ENCODE measurements around the gene CADPS.
A peak's percentile ranks its signal among the peaks of the same experiment; 100 is the strongest.

CADPS gene

GRCh38 chr3:62624185-62624584 is 251.0 kb downstream of the CADPS start:
- DNase-seq = no peak

- DNase-seq = peak; percentile 28
Observed at GRCh38 chr3:62622553-62623174, 252.6 kb downstream of the CADPS start.

GRCh38 chr3:62621925-62622324 is 253.3 kb downstream of the CADPS start:
- DNase-seq = no peak

- DNase-seq = no peak
Observed at GRCh38 chr3:62621176-62621575, 254.0 kb downstream of the CADPS start.

GRCh38 chr3:62615258-62615849 is 259.9 kb downstream of the CADPS start:
- DNase-seq = no peak

GRCh38 chr3:62614527-62614926 is 260.7 kb downstream of the CADPS start:
- DNase-seq = no peak

GRCh38 chr3:62611541-62612240 is 263.5 kb downstream of the CADPS start:
- DNase-seq = no peak

GRCh38 chr3:62607287-62608029 is 267.8 kb downstream of the CADPS start:
- no peak for DNase-seq

GRCh38 chr3:62605413-62606068 is 269.7 kb downstream of the CADPS start:
- no peak for DNase-seq

GRCh38 chr3:62604751-62605351 is 270.4 kb downstream of the CADPS start:
- no peak for DNase-seq

GRCh38 chr3:62604298-62604697 is 270.9 kb downstream of the CADPS start:
- no peak for DNase-seq

GRCh38 chr3:62602987-62603386 is 272.2 kb downstream of the CADPS start:
- no peak for DNase-seq

- no peak for DNase-seq
Observed at GRCh38 chr3:62602129-62602770, 273.0 kb downstream of the CADPS start.

- DNase-seq = no peak
Observed at GRCh38 chr3:62601238-62602070, 273.8 kb downstream of the CADPS start.

GRCh38 chr3:62600033-62600432 is 275.2 kb downstream of the CADPS start:
- DNase-seq = no peak

GRCh38 chr3:62597491-62597890 is 277.7 kb downstream of the CADPS start:
- DNase-seq = no peak

GRCh38 chr3:62592408-62592807 is 282.8 kb downstream of the CADPS start:
- no peak for DNase-seq

- no peak for DNase-seq
Observed at GRCh38 chr3:62589078-62589477, 286.1 kb downstream of the CADPS start.

- DNase-seq = no peak
Observed at GRCh38 chr3:62587579-62588031, 287.6 kb downstream of the CADPS start.

GRCh38 chr3:62587169-62587568 is 288.0 kb downstream of the CADPS start:
- DNase-seq = no peak

- DNase-seq = no peak
Observed at GRCh38 chr3:62586356-62586755, 288.9 kb downstream of the CADPS start.
